Measurements from ENCODE around the gene CT45A10.
"Not testable (repeated sequence)": the region's sequence is repeated elsewhere in the genome, so short reads cannot be mapped to it uniquely, and the experiment has no call there.

DNA sequence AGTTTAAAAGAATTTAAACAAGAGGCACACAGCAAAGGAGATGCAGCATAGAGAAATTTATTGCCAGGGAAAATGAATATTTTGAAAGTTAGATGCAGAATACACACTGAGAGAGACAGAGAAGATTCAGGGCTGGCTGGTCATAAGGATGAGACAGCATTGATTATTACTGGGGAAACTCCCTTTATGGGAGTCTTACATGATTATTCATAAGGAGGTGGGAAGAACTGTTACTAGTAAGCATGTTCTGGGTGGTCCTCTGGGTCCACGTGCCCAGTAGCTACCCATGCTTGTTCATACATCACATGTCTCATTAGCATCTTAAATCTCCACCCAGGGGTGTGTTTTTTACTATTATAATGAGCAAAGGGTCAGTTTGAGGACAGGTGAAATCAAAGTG is 27.3 kb upstream of the CT45A10 start:
- not testable (repeated sequence) for TF ChIP-seq POLR2A (IDR thresholded peaks at IDR 0.05; ENCODE audit: low read length); MAFK (IDR thresholded peaks at IDR 0.05; ENCODE audit: partially characterized antibody); SREBF2 (IDR thresholded peaks at IDR 0.05); EP300 (IDR thresholded peaks at IDR 0.05); PHF8 (IDR thresholded peaks at IDR 0.05; ENCODE audit: borderline replicate concordance, low read depth); TFCP2L1 (CRISPR knock-in tag; IDR thresholded peaks at IDR 0.05); NR3C1 (IDR thresholded peaks at IDR 0.05); EHMT2 (IDR thresholded peaks at IDR 0.05; ENCODE audit: low read depth); RAD21 (conservative IDR thresholded peaks at IDR 0.05 in 1 of 2, IDR thresholded peaks at IDR 0.05 in 1 of 2)
- TF ChIP-seq, protein P1, sequence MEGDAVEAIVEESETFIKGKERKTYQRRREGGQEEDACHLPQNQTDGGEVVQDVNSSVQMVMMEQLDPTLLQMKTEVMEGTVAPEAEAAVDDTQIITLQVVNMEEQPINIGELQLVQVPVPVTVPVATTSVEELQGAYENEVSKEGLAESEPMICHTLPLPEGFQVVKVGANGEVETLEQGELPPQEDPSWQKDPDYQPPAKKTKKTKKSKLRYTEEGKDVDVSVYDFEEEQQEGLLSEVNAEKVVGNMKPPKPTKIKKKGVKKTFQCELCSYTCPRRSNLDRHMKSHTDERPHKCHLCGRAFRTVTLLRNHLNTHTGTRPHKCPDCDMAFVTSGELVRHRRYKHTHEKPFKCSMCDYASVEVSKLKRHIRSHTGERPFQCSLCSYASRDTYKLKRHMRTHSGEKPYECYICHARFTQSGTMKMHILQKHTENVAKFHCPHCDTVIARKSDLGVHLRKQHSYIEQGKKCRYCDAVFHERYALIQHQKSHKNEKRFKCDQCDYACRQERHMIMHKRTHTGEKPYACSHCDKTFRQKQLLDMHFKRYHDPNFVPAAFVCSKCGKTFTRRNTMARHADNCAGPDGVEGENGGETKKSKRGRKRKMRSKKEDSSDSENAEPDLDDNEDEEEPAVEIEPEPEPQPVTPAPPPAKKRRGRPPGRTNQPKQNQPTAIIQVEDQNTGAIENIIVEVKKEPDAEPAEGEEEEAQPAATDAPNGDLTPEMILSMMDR (IDR thresholded peaks at IDR 0.05): not testable (repeated sequence)
